Upper lobe of left lung (tissue), 4 donors: Measurements from ENCODE around the gene RAB13.

Experiments used
- EP300 ChIP-seq, 4 donors: sonication (generic); formaldehyde crosslinking; IDR thresholded peaks; one replicate each; pipeline ENCODE4 v1.5.1; 2017; ENCODE audit warnings: antibody characterized with exemption in 4 of 4, control low read depth in 2 of 4
- POLR2A ChIP-seq, 4 donors: fragments of 450-650 bp; IDR thresholded peaks; one replicate each; pipeline ENCODE4 v1.5.1; 2016 to 2017; ENCODE audit warnings: antibody characterized with exemption in 4 of 4, mild to moderate bottlenecking in 2 of 4
- POLR2AphosphoS5 ChIP-seq, 2 donors: sonication (generic); formaldehyde crosslinking; IDR thresholded peaks; one replicate each; pipeline ENCODE4 v1.5.1; 2017; ENCODE audit warnings: antibody characterized with exemption in 2 of 2
- TF ChIP-seq, protein P1 (sequence below), 6 experiments: fragments of 450-650 bp in 4 of 6; fragments of 200-600 bp in 2 of 6; sonication (generic) in 2 of 6; IDR thresholded peaks; one replicate each; pipeline ENCODE4 v1.5.1; 2016 to 2019; ENCODE audit warnings: antibody characterized with exemption in 6 of 6

DNA sequence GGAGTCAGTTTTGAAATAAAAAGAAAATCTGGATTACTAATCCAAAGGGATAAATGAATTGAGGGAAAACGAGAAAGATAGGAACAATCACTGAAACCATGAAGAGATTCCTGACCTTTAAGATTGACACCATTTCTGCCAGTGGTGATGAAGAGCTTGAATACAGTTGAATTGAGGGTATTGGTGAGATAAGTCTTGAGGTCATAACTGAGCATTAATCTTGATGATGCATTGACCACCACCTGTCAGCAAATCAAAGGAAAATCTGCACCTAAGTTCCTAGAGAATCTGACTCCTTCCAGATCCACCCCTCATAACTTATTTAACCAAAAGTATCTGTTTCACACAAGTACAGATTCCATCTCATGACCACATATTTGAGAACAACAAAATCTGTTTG lies 26.0 kb upstream of the RAB13 start:
- TF ChIP-seq, protein P1, sequence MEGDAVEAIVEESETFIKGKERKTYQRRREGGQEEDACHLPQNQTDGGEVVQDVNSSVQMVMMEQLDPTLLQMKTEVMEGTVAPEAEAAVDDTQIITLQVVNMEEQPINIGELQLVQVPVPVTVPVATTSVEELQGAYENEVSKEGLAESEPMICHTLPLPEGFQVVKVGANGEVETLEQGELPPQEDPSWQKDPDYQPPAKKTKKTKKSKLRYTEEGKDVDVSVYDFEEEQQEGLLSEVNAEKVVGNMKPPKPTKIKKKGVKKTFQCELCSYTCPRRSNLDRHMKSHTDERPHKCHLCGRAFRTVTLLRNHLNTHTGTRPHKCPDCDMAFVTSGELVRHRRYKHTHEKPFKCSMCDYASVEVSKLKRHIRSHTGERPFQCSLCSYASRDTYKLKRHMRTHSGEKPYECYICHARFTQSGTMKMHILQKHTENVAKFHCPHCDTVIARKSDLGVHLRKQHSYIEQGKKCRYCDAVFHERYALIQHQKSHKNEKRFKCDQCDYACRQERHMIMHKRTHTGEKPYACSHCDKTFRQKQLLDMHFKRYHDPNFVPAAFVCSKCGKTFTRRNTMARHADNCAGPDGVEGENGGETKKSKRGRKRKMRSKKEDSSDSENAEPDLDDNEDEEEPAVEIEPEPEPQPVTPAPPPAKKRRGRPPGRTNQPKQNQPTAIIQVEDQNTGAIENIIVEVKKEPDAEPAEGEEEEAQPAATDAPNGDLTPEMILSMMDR (IDR thresholded peaks at IDR 0.05), result no peak
- TF ChIP-seq POLR2AphosphoS5 (IDR thresholded peaks at IDR 0.05) (no peak), POLR2A (IDR thresholded peaks at IDR 0.05) (no peak), EP300 (IDR thresholded peaks at IDR 0.05) (no peak)
